ENCODE data around the gene FREM3. TPM values are rescaled to one million over a fixed set of nuclear protein-coding genes. Genes with fewer than 3 reads are reported as not detected.
"Not testable (repeated sequence)": the region's sequence is repeated elsewhere in the genome, so short reads cannot be mapped to it uniquely, and the experiment has no call there.

Gene FREM3
- total RNA-seq, 4 donors from 2014 or later = not detected

DNA sequence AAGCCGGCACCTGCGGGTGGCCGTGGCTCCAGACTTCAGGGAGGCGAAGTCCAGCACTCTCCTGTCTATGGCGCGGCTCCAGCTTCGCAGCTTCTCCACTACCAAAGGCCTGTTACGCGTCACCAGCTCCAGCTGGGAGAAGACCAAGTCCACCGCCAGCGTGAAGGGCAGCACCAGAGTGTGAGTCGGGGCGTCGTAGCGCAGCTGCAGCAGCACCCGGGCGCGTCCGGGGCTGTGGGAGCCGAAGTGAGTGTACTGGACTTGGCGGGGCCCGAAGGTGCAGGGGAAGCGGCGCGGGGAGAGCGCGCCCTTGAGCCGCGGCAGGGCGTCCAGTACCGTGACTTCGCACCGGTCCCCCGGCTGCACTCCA lies 444 bp downstream of the FREM3 start:
- H3K36me3 ChIP-seq = no peaks in the 10 kb centered on the region
- H3K27ac ChIP-seq = no peak overlapping the region
- peak overlapping the region in 3 of 4 donors; percentile 15 to 46 (median 21) for H3K4me3 ChIP-seq
- H3K4me1 ChIP-seq = peaks cover 0 to 21% (median 5%) of the 10 kb centered on the region in 4 donors
- 2% methylated on average over 16 of the region's 34 CpGs; no CpG with 5 or more reads in 1 of the 2 donors for WGBS, 2 donors
- no peak for DNase-seq (ENCODE audit: low spot score in 2 of 2)
- H3K9me3 ChIP-seq = no peaks in the 10 kb centered on the region
- H3K27me3 ChIP-seq = peaks cover 0 to 31% of the 10 kb centered on the region in 2 donors
- TF ChIP-seq, protein P1, sequence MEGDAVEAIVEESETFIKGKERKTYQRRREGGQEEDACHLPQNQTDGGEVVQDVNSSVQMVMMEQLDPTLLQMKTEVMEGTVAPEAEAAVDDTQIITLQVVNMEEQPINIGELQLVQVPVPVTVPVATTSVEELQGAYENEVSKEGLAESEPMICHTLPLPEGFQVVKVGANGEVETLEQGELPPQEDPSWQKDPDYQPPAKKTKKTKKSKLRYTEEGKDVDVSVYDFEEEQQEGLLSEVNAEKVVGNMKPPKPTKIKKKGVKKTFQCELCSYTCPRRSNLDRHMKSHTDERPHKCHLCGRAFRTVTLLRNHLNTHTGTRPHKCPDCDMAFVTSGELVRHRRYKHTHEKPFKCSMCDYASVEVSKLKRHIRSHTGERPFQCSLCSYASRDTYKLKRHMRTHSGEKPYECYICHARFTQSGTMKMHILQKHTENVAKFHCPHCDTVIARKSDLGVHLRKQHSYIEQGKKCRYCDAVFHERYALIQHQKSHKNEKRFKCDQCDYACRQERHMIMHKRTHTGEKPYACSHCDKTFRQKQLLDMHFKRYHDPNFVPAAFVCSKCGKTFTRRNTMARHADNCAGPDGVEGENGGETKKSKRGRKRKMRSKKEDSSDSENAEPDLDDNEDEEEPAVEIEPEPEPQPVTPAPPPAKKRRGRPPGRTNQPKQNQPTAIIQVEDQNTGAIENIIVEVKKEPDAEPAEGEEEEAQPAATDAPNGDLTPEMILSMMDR (IDR thresholded peaks at IDR 0.05) = no peak
- TF ChIP-seq POLR2A (IDR thresholded peaks at IDR 0.05) (no peak), EP300 (IDR thresholded peaks at IDR 0.05) (no peak)

DNA sequence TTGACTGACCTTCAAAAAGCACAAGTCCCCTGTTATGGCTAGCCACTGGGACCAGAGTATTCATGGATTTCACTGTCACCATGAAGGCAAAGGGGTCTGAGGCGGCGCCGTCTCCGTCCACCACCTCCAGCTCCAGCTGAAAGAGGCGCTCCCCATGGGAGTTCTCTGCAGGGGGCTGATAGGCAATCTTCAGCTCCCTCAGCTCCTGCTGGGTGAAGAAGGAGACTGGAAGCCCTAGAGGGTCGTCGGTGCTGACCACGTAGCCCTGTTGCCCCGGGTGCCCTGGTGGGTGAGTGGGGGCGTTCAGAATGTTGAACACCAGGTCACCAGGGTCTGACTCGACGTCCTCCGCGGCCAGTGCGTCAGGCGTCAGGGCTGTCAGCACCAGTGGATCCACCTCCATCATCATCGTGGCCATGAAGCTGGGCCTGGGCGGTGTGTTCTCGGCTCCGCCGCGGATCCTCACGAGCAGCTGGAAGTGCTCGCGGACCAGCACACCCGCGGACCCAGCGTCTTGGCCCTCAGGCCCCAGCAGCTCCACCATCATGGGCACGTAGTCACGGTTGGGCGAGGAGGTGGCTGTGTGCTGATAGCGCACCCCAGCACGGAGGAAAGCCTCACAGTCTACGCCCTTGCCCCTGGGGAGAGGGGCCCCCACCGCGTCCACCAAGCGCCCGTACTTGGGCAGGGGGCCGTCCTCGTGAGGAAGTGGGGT lies 987 bp downstream of the FREM3 start:
- no peaks in the 10 kb centered on the region for H3K9me3 ChIP-seq
- no peak for DNase-seq (ENCODE audit: low spot score in 2 of 2)
- TF ChIP-seq, protein P1 (IDR thresholded peaks at IDR 0.05) = no peak
- TF ChIP-seq POLR2A (IDR thresholded peaks at IDR 0.05) (no peak), EP300 (IDR thresholded peaks at IDR 0.05) (no peak)
- WGBS, 2 donors = 60 to 67% methylated on average over 9 to 23 of the region's 40 CpGs
- H3K36me3 ChIP-seq = no peaks in the 10 kb centered on the region
- peaks cover 0 to 31% of the 10 kb centered on the region in 2 donors for H3K27me3 ChIP-seq
- peak overlapping the region in 1 of 4 donors; percentile 46 for H3K4me3 ChIP-seq
- peaks cover 0 to 21% (median 5%) of the 10 kb centered on the region in 4 donors for H3K4me1 ChIP-seq
- H3K27ac ChIP-seq = no peak overlapping the region

DNA sequence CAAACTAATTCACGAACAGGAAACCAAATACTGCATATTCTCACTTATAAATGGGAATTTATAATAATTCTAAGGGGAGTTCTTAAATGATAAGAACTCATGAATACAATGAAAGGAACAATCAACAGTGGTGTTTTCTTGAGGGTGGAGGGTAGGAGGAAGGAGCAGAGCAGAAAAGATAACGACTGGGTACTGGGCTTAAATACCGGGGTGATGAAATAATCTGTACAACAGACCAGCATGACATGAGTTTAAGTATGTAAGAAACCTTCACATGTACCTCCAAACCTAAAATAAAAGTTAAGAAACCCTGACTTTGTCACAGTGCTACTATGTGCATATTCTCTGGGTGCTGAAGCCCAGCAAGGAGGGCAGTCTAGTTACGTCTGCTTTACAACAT lies 6.6 kb downstream of the FREM3 start:
- H3K4me1 ChIP-seq = no peaks in the 10 kb centered on the region
- H3K9me3 ChIP-seq = no peaks in the 10 kb centered on the region
- DNase-seq (ENCODE audit: low spot score in 2 of 2) = no peak
- TF ChIP-seq POLR2A (IDR thresholded peaks at IDR 0.05) (no peak), EP300 (IDR thresholded peaks at IDR 0.05) (no peak)
- TF ChIP-seq, protein P1 (IDR thresholded peaks at IDR 0.05) = no peak
- no peaks in the 10 kb centered on the region for H3K36me3 ChIP-seq
- H3K27ac ChIP-seq = no peak overlapping the region
- H3K4me3 ChIP-seq = no peak overlapping the region
- 65 to 71% methylated on average over 4 of the region's 4 CpGs for WGBS, 2 donors
- peaks cover 0 to 9% of the 10 kb centered on the region in 2 donors for H3K27me3 ChIP-seq

DNA sequence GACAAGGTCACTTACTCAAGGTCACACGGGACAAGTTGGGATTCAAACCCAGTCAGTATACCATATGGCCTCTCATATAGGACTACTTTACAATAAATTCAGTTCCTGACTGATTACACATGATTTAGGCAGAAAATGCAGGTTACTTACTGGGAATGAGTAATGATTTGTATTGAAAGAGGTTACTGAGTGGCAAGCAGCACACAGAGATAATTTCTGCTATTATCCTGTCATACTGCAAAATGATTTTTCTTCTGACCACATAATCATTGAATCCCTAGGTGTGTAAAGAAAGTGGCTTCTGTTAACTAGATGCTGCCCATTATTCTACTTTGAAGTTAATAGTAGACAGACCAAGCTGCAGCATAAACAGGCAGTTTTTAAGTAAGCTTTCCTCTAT lies 8.2 kb downstream of the FREM3 start:
- no peaks in the 10 kb centered on the region for H3K36me3 ChIP-seq
- H3K4me1 ChIP-seq = no peaks in the 10 kb centered on the region
- TF ChIP-seq EP300 (IDR thresholded peaks at IDR 0.05) (no peak), POLR2A (IDR thresholded peaks at IDR 0.05) (no peak)
- TF ChIP-seq, protein P1 (IDR thresholded peaks at IDR 0.05) = no peak
- no peaks in the 10 kb centered on the region for H3K27me3 ChIP-seq
- no peak for DNase-seq (ENCODE audit: low spot score in 2 of 2)
- H3K9me3 ChIP-seq = peaks cover 0 to 5% (median 0%) of the 10 kb centered on the region in 4 donors
- no peak overlapping the region for H3K27ac ChIP-seq
- WGBS, 2 donors = 80 to 90% methylated on average over 1 of the region's 1 CpG
- H3K4me3 ChIP-seq = no peak overlapping the region

DNA sequence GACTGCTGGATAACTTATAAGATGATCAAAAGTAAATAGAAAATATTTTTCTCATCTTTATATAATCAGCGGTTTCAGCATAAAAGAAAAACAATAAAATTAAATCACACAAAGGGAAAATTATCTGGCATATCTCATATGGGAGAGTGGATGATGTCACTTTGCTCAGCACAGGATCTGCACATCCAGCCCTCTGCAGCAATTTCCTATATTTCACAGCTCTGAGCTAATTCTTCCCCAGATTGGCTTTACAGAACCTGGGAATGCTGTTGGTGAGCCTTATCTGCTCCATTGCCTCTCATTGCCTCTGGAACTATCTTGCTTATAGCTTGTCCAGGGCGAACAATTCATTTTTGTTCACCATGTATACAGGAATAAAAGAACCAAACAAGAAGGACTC lies 21.0 kb downstream of the FREM3 start:
- 62 to 63% methylated on average over 2 of the region's 2 CpGs for WGBS, 2 donors
- TF ChIP-seq, protein P1 (IDR thresholded peaks at IDR 0.05) = no peak
- TF ChIP-seq POLR2A (IDR thresholded peaks at IDR 0.05) (no peak), EP300 (IDR thresholded peaks at IDR 0.05) (no peak)

DNA sequence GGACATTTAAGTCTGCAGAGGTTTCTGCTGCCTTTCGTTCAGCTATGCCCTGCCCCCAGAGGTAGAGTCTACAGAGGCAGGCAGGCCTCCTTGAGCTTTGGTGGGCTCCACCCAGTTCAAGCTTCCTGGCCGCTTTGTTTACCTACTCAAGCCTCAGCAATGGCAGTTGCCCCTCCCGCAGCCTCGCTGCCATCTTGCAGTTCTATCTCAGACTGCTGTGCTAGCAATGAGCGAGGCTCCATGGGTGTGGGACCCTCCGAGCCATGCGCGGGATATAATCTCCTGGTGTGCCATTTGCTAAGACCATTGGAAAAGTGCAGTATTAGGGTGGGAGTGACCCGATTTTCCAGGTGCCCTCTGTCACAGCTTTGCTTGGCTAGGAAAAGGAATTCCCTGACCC lies 26.8 kb downstream of the FREM3 start:
- not testable (repeated sequence) for H3K9me3 ChIP-seq; H3K27me3 ChIP-seq; DNase-seq (ENCODE audit: low spot score in 2 of 2); H3K27ac ChIP-seq; H3K36me3 ChIP-seq; H3K4me1 ChIP-seq; H3K4me3 ChIP-seq
- 97 to 99% methylated on average over 9 of the region's 9 CpGs for WGBS, 2 donors

More for the DNA sequence above, 21.0 kb downstream of the FREM3 start:
- DNase-seq (ENCODE audit: low spot score in 2 of 2) = no peak
- no peaks in the 10 kb centered on the region for H3K27me3 ChIP-seq
- no peaks in the 10 kb centered on the region for H3K36me3 ChIP-seq
- H3K9me3 ChIP-seq = peaks cover 0 to 5% (median 0%) of the 10 kb centered on the region in 4 donors
- no peaks in the 10 kb centered on the region for H3K4me1 ChIP-seq
- H3K27ac ChIP-seq = no peak overlapping the region
- H3K4me3 ChIP-seq = no peak overlapping the region

All from tibial nerve (tissue), 4 donors.